CD4-positive, alpha-beta T cell treated with Interleukin-6 at 100 ng/mL for 8 hours (primary cell): ENCODE data around the gene ETV5.

Source experiments
- DNase-seq: peaks from one replicate; pipeline ENCODE4 v3.0.0-alpha.2; 2020; ENCODE audit warnings: mixed read lengths, low spot score

ETV5 gene

DNA sequence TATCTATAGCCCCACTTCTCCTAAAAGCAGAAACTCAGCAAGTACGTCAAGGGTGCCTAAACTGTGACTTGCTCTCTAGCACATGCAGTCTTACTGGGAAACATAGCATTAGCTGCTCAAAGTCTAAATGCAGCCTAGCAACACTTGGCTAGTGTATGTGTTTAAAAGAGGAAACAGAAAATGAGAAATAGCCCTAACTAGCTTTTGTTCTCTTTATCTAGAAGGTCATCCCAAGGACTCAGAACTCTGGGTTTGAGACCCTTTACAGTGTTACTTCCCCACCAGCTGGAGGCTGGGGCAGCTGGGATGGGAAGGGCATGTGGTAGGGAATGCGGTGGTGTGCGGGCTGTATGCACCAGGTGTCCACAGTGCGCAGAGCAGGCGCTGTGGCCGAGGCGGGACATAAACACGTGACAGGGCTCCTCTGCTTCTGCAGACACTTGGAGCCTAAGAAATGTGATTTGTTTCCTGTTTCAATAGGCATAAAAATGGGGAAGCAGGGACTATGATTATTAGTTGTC lies 13.3 kb downstream of the ETV5 start:
- no peak for DNase-seq

DNA sequence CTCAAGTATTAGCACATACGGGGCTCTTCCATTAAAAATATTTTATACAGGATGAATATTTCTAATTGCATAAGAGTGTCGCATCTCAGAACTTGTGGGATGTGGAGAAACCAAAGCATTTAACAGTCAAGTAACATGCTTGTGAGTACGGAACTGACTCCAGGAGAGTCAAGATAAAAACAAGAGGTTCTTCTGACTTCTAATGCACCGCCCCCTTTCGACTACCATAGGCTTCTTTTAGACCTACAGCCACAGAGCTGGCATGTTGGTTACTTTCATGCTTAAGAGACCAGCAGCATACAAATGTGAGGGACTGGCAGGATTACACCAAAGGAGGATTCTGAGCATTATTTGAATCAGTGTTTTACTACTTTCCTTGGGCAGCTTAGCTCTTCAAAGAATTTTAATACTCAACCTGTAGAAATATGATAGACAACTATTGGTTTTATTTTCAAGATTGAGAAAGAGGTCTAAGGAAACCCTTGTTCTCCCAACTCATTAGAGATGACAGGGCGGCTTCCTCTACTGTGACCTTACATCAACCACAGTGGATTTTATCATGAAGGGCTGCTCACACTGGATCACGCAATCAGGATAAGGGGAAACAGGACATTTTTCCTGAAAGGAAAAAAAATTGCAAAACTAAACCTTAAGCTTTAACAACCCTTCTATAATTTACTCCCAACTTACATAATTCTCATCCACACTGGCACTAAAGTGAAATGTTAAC lies 14.0 kb downstream of the ETV5 start:
- DNase-seq: no peak

DNA sequence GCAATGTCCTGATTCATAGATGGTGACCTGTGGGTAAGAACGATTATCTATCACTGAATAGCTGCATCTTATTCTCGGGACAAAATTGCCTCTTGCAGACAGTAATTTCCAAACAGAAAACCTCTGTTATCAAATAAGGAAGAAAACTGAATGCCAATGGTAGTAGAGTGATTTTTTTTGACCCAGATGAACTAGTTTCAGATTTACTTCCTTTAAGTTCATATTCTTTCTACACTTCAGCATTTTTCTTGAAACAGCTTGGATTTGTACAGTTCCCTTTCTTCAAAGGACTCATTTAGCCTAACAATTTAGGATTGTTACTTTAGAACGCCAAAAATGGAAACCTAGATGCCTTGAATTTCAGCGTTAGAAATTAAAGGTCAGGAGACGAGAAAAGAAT lies 14.6 kb downstream of the ETV5 start:
- no peak for DNase-seq

DNA sequence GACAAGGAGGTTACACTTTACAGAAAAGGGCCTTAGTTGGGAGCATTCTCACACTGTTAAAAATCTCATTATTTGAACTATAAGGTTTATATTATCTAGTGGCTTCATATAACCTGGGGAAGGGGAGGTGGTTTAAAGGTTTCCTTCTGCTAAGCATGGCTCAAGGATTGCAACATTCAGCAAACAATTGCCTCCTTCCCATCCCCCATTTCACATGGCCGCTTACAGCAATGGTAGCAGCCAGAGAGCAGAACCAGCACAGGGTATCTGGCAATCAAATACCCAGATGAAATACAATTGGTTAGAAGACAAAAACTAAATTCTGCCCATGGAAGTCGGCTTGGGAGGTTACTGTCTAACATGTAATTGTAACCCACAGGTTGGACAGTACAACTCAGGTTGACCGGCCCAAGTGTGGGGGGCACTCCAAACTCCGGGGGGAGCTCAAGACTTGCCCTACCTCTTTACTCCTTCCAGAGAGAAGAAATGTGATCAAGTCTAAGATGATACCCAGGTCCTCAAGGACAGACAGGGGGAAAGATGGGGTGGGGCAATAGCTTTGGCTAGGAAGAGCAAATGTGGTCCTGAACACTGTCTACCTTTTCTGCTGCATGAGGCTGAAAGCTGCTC lies 15.5 kb downstream of the ETV5 start:
- no peak for DNase-seq

DNA sequence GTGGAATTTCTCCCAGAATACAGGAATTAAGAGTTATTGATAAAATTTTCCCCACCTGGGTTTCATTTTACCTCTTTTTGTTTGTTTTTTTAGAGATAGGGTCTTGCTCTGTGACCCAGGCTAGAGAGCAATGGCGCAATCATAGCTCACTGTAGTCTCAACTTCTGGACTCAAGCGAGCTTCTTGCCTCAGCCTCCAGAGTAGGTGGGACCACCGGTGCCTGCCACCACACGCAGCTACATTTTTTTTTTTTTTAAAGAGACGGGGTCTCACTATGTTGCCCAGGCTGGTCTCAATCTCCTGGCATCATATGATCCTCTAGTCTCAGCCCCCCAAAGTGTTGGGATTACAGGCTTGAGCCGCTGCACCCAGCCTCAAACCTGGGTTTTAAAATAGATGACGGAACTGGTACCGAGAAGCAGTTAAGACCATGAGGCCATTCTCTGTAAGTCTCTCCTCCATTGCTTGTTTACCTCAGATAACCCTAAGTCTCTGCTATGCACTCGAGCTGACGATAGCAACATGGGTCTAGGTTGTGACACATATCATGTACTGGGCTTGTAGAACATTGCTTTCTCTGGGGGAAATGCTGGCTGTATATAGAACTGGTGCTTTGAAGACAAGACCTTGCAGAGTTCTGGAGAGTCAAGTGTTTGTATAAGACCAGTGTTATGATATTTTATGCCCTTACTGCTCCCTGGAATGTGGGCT lies 16.4 kb downstream of the ETV5 start:
- no peak for DNase-seq

DNA sequence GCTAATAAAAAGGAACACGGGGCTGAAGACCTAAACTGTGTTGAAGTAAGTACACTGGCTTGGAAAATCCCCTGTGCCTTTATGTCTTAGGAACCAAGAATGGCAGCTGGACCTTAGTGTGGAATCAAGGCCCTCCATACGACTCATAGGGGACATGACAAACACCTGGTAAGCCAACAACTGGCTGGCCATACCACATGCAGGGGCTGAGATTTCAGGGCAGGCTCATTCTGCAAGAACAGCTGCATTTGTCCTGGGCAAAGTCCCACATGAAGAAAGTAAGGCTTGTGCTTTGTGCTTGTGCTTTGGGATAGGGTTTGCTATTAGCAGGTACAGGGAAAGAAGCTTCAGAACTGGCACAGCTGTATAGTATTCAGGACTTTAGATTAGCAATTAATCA lies 18.0 kb downstream of the ETV5 start:
- DNase-seq: no peak

DNA sequence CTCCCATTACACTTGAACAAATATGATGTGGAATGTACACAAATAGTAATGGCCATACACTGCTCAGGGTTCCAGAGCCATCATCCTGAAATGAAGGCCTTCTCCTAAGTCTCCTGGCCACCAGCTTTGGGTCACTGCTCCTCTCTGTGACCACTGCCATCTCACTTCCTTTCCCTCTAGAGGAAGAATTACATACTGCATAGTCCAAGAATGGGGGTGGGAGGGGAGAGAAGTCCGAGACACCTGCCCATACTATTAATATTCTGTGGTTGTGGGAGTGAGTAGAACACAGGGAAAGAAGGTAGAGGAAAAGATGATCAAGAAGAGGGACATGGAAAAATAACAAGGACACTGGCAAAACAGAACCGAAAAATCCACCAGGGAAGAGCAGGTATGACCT lies 20.6 kb downstream of the ETV5 start:
- DNase-seq: no peak

DNA sequence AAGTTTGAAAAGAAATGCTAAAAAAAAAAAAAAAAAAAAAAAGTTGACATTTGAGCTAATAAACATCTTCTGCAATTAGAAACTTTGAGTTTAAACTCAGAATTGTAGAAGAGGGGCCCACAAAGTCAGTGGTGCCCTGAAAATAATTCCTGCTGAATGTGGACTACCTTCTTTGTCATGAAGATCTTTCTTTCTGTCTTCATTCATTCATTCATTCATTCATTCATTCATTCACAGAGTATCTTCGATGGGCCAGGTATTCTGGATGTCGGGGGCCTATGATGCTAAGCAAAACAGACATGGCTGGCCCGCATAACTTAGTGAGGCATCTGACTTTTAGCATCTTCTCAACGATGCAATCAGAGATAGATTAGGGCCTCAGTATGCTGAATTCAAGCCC lies 24.6 kb downstream of the ETV5 start:
- DNase-seq: no peak

DNA sequence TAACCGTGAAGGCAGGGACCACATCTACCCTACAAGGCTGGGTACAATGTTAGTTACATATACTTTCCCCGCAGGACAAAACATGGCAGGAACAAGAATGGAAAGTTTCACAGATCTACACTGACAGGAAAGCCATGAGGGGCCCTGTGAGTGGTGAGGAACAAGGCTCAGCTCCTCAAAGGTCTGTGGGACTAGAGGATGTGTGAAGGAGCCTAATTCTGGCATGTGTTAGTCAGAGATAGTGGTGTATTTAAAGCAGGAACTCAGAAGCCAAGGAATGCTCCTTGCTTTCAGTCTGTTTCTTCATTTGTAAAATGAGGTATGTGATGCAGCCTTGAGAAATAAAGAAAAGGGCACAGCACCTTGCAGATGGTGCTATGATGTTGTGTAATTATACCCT lies 25.1 kb downstream of the ETV5 start:
- no peak for DNase-seq

DNA sequence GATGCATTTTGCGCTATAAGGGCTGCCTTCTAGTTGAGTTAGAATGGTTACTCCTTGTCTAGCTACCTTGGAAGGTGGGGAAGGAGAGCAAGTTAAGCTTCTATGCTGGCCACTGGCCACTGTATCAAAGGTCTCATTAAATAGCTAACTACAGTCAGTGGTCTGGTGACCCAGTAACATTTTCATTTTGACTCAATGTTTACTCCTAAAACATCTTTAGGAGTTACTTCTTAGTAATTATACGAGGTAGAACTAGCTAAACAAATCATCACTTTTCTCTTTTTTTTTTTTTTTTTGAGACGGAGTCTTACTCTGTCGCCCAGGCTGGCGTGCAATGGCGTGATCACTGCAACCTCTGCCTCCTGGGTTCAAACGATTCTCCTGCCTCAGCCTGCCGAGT lies 26.7 kb downstream of the ETV5 start:
- DNase-seq: no peak

DNA sequence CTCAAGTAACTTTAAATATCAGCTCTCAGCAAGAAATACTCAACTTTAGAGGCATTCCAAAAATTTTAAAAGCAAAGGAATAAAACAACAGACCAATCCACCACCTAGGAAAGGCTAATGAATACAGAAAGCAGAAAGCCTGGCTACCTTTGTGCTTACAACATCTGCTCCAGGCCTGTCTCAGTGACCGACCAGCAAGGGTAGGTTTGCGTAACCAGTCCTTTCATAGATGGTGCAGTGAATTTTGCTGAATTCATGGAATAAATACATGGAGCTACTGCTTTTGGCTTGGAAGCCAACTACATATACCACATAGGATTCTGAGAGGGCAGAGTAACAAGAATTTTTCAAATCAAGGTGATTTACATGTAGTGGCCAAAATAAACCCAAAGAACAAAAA lies 27.2 kb downstream of the ETV5 start:
- DNase-seq: no peak

DNA sequence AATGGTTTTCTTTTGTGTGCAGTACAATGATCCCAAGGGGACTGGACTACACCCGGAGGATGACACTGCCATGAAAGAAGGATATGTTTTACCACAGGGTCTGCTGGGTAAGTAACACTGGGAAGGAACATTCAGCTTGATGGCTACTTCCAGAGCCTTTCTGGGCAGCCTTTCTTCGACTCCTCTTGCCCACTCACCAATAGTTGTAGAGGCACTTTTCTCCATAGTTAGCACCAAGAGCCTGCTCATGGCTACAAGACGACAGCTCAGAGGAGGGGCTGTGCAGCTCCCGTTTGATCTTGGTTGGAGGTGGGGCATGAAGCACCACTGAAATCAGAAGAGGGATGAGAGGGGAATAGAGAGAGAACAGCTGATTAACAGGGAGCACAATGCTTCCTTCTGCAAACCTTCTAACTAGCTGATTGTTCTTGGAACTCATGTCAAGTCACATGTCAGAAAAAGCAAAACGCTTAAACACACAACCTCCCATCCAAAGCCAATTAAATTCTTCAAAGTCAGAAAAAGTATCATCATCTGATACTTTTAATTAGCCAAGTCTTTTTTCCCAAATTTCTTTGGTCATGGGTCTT lies 27.9 kb downstream of the ETV5 start:
- DNase-seq: no peak

DNA sequence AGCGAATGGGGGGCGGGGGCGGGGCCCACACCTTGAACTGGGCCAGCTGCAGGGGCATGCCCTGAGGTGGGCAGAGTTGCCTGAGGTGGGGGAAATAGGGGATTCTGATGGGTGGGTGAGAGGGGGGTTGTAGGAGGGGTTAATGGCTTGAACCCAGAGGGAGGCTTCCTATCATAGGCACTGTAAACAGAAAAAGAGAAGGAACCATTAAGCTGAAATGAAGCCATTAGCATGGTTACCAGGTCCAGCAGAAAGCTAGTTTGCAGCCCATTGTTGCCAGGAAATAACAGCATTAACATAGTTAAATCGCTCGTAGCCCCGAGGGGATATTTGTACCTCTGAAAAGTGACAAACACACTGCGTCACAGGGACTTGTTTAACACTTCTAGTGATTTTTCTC lies 29.0 kb downstream of the ETV5 start:
- no peak for DNase-seq

DNA sequence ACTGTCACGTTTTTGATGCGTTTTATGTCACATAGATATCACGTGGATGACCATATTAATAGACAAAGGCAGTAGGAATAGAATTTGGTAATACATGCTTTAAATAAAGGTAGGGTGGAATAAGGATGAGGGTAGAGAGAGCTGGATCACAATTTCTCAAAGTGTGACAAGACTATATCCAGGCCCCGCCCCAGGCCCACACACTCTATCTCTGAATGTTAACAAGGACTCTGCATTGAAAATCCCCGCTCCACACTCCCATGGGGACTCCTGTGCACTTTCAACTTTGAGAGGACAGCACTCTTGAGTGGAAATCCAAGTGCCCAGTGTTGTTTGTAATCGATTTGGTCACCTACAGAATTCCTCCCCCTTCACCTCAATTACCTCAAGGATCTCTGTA lies 31.4 kb downstream of the ETV5 start:
- no peak for DNase-seq

DNA sequence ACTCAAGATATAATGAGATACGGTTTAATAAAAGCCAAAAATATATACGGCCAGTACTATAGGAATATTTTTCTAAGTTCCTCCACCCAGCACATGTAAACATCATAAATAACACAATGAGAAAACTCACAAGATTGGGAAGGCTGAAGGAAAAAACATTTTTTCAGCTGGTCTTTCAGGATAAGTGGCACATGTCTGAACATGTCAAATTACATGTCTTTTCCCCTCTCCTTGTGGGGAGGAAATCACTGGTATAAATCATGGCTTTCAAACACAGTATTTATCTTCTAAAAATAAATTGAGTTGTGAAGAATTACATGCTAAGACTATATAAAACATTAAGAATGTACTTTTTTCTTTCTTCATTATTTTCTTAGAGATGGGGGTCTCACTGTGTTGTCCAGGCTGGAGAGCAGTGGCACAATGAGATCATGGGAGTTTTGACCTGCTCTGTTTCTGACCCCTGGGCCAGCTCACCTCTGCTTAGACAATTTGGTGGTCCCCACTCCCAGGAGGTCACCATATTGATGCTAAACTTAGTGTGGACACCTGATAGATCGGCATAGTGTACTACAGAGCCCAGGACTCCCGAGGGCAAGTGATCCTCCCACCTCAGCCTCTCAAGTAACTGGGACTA lies 32.8 kb downstream of the ETV5 start:
- no peak for DNase-seq

DNA sequence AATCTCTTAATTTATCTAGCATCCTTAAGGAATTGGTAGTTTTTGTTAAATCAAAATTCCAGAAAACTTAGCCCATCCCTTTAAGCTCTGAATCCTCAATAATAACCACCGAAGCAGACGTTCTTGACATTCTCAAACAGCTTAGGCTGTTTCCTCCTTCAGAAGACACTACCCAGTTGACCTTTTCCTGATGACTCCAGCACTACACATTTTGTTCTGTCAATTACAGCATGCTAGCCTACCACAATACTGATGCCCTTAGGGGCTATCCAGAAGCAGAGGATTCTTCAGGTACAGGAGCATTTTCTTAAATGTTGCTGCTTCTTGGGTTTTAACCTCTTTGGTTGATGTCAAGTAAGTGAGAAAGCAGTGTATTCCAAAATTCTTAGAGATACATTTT lies 33.4 kb downstream of the ETV5 start:
- DNase-seq: no peak

DNA sequence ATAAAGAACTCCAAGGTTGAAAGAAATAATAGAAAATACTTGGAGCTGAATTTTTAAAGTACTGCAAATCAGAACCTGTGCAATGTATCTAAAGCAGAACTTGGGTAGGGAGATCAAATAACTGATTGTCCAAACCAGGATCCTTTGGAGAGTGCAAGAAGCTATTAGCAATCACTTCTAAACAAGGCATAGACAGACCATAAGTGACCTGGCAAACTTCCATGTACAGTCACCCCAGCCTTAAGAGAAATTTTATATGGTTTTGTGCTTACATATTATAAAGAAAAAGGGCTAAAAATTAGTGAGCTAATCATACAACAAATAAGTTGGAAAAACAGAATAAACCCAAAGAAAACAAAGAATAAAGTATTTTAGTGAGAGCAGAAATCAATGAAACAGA lies 35.2 kb downstream of the ETV5 start:
- no peak for DNase-seq

DNA sequence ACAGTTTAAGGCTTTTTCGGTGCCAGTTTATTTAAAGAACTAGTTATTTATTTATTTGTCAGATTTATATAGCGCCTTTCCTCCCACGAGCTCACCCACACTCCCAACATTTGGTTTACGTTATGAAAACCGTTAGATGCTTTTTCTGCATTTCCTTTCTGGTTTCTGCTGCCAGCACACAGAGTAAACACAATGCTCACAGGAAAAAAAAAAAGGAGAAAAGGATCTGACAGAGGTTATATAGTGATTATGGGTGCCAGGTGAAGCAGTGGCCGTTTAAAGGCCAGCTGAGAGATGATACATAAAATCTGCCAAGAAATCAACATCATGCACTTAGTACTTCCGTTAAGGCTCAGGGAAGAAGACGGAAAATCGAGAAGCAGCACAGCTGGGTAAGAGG lies 37.9 kb downstream of the ETV5 start:
- DNase-seq: no peak

DNA sequence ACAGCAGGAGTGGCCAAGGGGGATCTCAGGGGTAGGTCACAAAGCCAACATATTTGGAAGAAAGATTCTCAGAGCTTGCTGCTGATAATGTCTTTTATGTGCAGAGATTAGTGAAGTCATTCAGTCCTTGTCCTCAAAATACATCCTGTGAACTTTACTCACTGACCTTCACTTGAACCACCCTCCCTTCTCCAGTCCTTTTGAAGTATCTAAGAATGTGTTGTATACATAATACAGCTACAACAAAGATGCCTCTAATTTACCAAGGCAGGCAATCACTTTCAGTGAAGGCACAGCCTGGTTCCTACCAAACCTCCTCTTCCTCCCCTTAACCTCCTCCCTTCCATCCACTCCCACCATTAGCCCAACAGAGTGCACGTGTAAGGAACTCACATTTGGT lies 38.3 kb downstream of the ETV5 start:
- DNase-seq: no peak

DNA sequence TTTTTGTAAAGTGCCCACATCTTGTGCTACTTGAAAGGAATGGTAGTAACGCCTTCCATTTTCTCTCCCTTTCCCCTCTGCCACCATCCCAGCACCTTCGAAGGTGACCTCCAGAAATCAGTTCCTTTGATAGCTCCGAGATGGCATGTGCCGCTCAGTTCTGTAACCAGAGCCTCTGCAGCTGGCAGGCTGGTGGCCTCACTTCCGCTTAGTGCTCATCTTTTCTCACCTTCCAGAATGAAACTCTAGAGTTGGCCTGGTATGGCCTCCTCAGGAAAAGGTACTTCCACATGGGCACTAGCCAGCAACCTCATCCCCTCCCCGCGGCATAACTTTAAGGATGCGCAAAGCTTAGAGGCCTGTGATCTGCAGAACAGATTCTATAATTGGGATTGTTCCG lies 38.8 kb downstream of the ETV5 start:
- DNase-seq: no peak

DNA sequence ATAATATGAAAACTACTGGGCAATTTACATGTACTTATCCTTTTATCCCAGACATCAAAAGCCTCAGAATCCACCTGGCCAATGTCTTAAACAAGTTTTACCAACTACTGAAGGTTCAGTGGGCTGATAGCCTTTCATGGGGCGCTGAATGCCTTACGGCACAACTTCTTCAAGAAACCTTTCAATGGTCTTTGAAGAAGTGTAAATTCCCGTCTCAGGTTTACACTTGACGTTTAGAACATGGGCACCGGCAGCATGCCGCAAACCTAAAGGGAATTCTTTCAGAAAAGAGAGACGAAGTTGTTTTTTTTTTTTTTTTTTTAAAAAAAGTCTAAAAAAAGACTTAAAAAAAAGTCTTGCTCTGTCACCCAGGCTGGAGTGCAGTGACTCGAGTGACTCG lies 39.7 kb downstream of the ETV5 start:
- no peak for DNase-seq

DNA sequence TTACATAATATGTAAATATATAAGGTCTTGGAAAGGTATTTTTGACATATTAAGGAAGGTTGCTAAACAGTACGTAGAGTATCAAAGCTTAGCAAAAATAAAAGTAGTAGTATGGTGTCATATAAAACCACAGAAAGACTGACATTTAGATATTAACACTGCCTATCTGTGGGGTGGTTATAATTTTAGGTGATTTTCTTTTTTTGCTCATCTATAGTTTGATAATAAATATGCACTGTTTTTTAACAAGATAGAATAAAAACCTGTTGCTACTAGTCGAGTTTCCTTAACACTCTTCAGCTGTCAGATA lies 40.7 kb downstream of the ETV5 start:
- DNase-seq: no peak
